Measurements from ENCODE around the gene PRPSAP2. TPM values are rescaled to one million over a fixed set of nuclear protein-coding genes. Genes with fewer than 3 reads are reported as not detected.
A peak's percentile ranks its signal among the peaks of the same experiment; 100 is the strongest.
"Not testable (repeated sequence)": the region's sequence is repeated elsewhere in the genome, so short reads cannot be mapped to it uniquely, and the experiment has no call there.

The PRPSAP2 gene
- total RNA-seq, 2 experiments from 2014 or later, result 57.3 to 57.8 TPM

- peaks cover 59% of the 10 kb centered on the region for H3K4me1 Mint-ChIP-seq (ENCODE audit: low read depth)
Measured at GRCh38 chr17:18921912-18922451, 64.1 kb downstream of the PRPSAP2 start.

GRCh38 chr17:18922596-18922995, 64.7 kb downstream of the PRPSAP2 start:
- peaks cover 56% of the 10 kb centered on the region for H3K4me1 Mint-ChIP-seq (ENCODE audit: low read depth)
- H3K27ac Mint-ChIP-seq, result peak overlapping the region; percentile 74
- POLR2A ChIA-PET; H3K27me3 Mint-ChIP-seq (ENCODE audit: low read depth); DNase-seq; H3K4me3 Mint-ChIP-seq; ATAC-seq; H3K9me3 Mint-ChIP-seq (ENCODE audit: insufficient read depth): not testable (repeated sequence)
- CTCF ChIA-PET, result interaction anchor here (1.2 kb wide), 1 partner anchor 297 kb away, joined by 3 read pairs; no protein-coding TSS in a partner anchor
- peaks cover 51% of the 10 kb centered on the region for H3K36me3 Mint-ChIP-seq (ENCODE audit: low read depth)

More at GRCh38 chr17:18921912-18922451, 64.1 kb downstream of the PRPSAP2 start:
- POLR2A ChIA-PET, result no interaction called here
- DNase-seq, result peak; percentile 42
- Mint-ChIP-seq H3K9me3 (ENCODE audit: insufficient read depth) (no peaks in the 10 kb centered on the region), H3K4me3 (peak overlapping the region; percentile 8), H3K27me3 (ENCODE audit: low read depth) (no peaks in the 10 kb centered on the region), H3K27ac (peak overlapping the region; percentile 74), H3K36me3 (ENCODE audit: low read depth) (peaks cover 52% of the 10 kb centered on the region)
- ATAC-seq, result peak; percentile 46
- CTCF ChIA-PET, result interaction anchor here (1.2 kb wide), 1 partner anchor 296 kb away, joined by 3 read pairs; no protein-coding TSS in a partner anchor

DNA sequence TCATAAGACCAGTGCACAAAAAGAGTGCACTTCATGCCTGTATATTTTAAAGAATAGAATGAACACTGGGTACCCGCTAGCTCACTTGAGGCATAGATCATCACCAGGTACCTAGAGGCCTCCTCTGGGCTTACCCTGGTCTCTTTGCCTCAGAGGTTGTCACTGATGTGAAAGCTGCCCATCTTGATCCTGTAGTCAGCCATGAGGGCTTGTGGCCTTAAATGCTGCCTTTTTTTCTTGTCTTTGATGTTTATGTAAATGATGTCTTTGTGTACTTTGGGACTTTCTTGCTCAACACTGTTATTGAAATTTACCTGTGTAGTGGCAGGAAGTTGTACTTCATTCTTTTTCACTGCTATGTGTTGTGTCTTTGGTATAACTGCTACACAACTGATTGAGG, 67.3 kb downstream of the PRPSAP2 start:
- Mint-ChIP-seq H3K9me3 (ENCODE audit: insufficient read depth) (no peaks in the 10 kb centered on the region), H3K27me3 (ENCODE audit: low read depth) (no peaks in the 10 kb centered on the region), H3K4me1 (ENCODE audit: low read depth) (peaks cover 43% of the 10 kb centered on the region), H3K4me3 (no peak overlapping the region), H3K27ac (peak overlapping the region; percentile 65), H3K36me3 (ENCODE audit: low read depth) (peaks cover 53% of the 10 kb centered on the region)
- ATAC-seq (no peak), DNase-seq (no peak)
- ChIA-PET CTCF (interaction anchor here (1.2 to 1.4 kb wide), 3 partner anchors 17 to 66 kb away, joined by 3 to 10 read pairs (median 5); partner anchors contain the start of gene PRPSAP2), POLR2A (interaction anchor here (1.0 kb wide), 1 partner anchor 8 kb away, joined by 3 read pairs; no protein-coding TSS in a partner anchor)

- no peak for DNase-seq
- Mint-ChIP-seq H3K9me3 (ENCODE audit: insufficient read depth) (no peaks in the 10 kb centered on the region), H3K36me3 (ENCODE audit: low read depth) (peaks cover 63% of the 10 kb centered on the region), H3K4me1 (ENCODE audit: low read depth) (peaks cover 39% of the 10 kb centered on the region), H3K27me3 (ENCODE audit: low read depth) (no peaks in the 10 kb centered on the region), H3K4me3 (no peak overlapping the region), H3K27ac (no peak overlapping the region)
- POLR2A ChIA-PET, result interaction anchor here (1.5 kb wide), 1 partner anchor 28 kb away, joined by 4 read pairs; no protein-coding TSS in a partner anchor
- no peak for ATAC-seq
- CTCF ChIA-PET, result interaction anchor here (2.7 kb wide), 1 partner anchor 33 kb away, joined by 10 read pairs; no protein-coding TSS in a partner anchor
Measured at GRCh38 chr17:18928628-18929125, 70.7 kb downstream of the PRPSAP2 start.

DNA sequence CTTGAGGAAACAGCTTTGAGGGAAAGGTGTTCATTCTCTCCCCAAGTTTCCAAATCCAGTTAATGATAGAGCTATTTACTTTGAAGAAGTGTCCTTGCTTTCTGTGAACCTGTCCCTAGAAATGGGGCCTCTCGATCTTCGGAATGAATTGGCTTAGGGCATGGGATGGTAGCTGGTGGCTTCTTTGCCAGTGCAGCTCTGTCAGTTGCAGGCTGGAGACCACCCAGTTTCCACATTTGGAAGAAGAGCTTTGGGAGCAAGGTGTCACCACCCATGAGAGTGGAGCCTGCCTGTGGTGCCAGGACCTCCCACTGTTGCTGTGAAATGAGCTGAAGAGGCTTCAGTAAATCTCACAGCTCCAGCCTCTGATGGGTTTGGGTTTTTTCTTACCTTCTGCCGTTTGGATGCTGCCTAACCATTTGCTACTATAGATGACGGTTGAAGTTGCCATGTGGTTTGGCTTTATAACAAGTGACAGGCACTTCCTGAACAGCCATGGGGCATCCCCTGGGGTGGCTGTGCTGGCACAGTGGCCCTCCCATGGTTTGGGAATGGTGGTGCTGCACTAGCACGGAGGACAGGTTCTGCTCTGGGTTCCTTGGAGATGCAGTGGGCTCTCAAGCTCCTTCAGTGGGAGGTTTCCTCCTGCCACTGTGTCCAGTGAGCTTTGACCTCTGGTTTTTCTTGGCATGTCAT, 74.6 kb downstream of the PRPSAP2 start:
- H3K36me3 Mint-ChIP-seq (ENCODE audit: low read depth), result peaks cover 39% of the 10 kb centered on the region
- H3K4me3 Mint-ChIP-seq, result no peak overlapping the region
- ChIA-PET POLR2A (interaction anchor here (0.8 to 1.2 kb wide), 4 partner anchors 8 to 74 kb away, joined by 3 to 5 read pairs (median 4); no protein-coding TSS in a partner anchor), CTCF (interaction anchor here (0.6 to 1.6 kb wide), 5 partner anchors 12 to 74 kb away, joined by 3 to 10 read pairs (median 4); partner anchors contain the start of gene PRPSAP2)
- H3K9me3 Mint-ChIP-seq (ENCODE audit: insufficient read depth), result no peaks in the 10 kb centered on the region
- peaks cover 20% of the 10 kb centered on the region for H3K4me1 Mint-ChIP-seq (ENCODE audit: low read depth)
- ATAC-seq (no peak), DNase-seq (no peak)
- H3K27ac Mint-ChIP-seq, result peak overlapping the region; percentile 19
- peaks cover 8% of the 10 kb centered on the region for H3K27me3 Mint-ChIP-seq (ENCODE audit: low read depth)

DNA sequence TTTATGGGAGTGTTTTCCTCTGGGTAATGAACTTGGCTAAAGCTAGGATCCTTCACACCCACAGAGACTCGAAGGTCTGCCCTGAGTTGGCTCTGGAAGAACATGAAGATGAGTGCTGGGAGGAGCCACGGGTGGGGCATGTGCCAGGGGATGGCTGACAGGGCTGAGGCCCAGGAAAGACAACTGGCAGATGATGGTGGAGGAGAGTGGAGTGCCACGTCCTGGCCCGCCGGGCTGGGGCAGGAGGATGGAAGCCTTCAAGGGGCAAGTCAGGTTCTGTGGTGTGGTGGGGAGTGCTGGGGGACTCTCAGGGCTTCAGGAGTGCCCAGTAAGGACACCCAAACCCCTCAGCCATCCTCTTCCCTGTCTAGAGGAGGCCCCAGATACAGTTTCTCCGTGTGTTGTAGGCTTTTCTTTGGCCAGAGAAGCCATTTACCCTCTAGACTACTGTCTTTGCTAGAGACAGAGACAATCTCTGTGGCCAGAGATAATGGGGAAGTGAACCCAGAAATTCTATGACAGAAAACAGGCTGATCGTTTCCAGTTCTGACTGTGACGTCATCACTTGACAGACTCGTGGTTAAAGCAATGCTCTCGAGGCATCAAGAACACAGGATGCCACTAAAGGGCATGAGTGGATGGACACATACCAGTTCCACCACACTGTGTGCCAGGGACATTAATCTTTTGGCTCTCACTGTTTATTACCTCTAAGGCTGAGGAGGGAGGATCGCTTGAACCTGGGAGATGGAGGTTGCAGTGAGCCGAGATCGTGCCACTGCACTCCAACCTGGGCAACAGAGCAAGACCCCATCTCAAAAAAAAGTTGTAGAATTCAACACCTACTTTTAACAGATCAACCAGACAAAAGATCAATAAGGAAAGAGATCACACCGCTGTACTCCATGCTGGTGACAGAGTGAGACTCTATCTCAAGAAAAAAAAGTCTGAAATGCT, 75.4 kb downstream of the PRPSAP2 start:
- H3K9me3 Mint-ChIP-seq (ENCODE audit: insufficient read depth), result no peaks in the 10 kb centered on the region
- H3K4me1 Mint-ChIP-seq (ENCODE audit: low read depth), result peaks cover 20% of the 10 kb centered on the region
- H3K27me3 Mint-ChIP-seq (ENCODE audit: low read depth), result peaks cover 8% of the 10 kb centered on the region
- peak overlapping the region; percentile 16 for H3K27ac Mint-ChIP-seq
- ATAC-seq (no peak), DNase-seq (no peak)
- peaks cover 36% of the 10 kb centered on the region for H3K36me3 Mint-ChIP-seq (ENCODE audit: low read depth)
- no peak overlapping the region for H3K4me3 Mint-ChIP-seq
- ChIA-PET CTCF (interaction anchor here (0.6 to 1.6 kb wide), 4 partner anchors 13 to 75 kb away, joined by 4 to 10 read pairs (median 4); partner anchors contain the start of gene PRPSAP2), POLR2A (interaction anchor here (1.0 to 1.2 kb wide), 3 partner anchors 9 to 75 kb away, joined by 3 to 5 read pairs (median 4); no protein-coding TSS in a partner anchor)

DNA sequence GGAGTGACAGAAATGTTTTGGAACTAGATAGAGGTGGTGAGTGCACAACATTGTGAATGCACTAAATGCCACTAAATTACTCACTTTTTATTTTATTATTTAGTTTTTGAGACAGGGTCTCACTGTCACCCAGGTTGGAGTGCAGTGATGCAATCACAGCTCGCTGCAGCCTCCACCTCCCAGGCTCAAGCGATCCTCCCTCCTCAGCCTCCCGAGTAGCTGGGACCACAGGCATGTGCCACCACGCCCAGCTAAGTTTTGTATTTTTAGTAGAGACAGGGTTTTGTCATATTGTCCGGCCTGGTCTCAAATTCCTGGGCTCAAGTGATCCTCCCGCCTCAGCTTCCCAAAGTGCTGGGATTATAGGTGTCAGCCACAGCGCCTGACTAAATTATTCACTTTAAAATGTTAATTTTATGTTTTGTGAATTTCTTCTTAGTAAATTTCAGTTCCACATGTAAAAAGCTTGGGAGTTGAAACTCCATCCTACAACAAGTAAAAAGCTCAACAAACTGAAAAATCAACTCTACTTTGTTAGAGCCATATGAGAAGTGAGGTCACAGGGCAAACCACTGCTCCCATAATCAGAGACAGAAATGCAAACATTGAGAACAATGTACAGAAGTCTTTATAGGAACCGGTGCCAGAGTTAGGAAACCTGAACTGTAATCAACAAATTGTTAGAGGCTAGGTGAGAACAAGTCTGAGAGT, 80.2 kb downstream of the PRPSAP2 start:
- ATAC-seq (no peak), DNase-seq (no peak)
- Mint-ChIP-seq H3K9me3 (ENCODE audit: insufficient read depth) (no peaks in the 10 kb centered on the region), H3K36me3 (ENCODE audit: low read depth) (peaks cover under 1% of the 10 kb centered on the region), H3K4me3 (no peak overlapping the region), H3K4me1 (ENCODE audit: low read depth) (peaks cover 6% of the 10 kb centered on the region), H3K27ac (no peak overlapping the region), H3K27me3 (ENCODE audit: low read depth) (peaks cover 12% of the 10 kb centered on the region)
- POLR2A ChIA-PET, result interaction anchor here (0.8 kb wide), 1 partner anchor 80 kb away, joined by 3 read pairs; the partner anchor contains the start of gene PRPSAP2
- CTCF ChIA-PET, result interaction anchor here (0.9 to 1.6 kb wide), 4 partner anchors 20 to 79 kb away, joined by 3 to 4 read pairs (median 4); no protein-coding TSS in a partner anchor

- Mint-ChIP-seq H3K27me3 (ENCODE audit: low read depth) (peaks cover 12% of the 10 kb centered on the region), H3K4me1 (ENCODE audit: low read depth) (peaks cover 1% of the 10 kb centered on the region), H3K36me3 (ENCODE audit: low read depth) (no peaks in the 10 kb centered on the region), H3K4me3 (no peak overlapping the region), H3K27ac (no peak overlapping the region), H3K9me3 (ENCODE audit: insufficient read depth) (no peaks in the 10 kb centered on the region)
- ChIA-PET POLR2A (interaction anchor here (0.8 kb wide), 1 partner anchor 81 kb away, joined by 3 read pairs; the partner anchor contains the start of gene PRPSAP2), CTCF (interaction anchor here (0.9 to 1.6 kb wide), 4 partner anchors 19 to 80 kb away, joined by 3 to 4 read pairs (median 4); no protein-coding TSS in a partner anchor)
- ATAC-seq, result no peak
- no peak for DNase-seq
Measured at GRCh38 chr17:18938692-18939023, 80.7 kb downstream of the PRPSAP2 start.

DNA sequence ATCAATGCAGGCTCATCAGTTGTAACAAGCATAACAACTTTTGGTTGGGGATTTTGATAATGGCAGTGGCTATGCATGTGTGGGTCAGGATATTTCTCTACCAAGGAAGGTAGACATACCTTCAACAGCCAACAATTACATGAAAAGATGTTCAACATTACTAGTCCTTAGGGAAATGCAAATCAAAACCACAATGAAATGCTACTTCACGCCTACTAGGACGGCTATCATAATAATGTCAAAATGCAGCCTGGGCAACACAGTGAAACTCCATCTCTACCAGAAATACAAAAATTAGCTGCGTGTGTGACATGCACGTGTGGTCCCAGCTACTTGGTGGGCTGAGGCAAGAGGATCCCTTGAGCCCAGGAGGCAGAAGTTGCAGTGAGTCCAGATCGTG, 86.7 kb downstream of the PRPSAP2 start:
- DNase-seq (no peak), ATAC-seq (no peak)
- Mint-ChIP-seq H3K27ac (no peak overlapping the region), H3K27me3 (ENCODE audit: low read depth) (peaks cover 11% of the 10 kb centered on the region), H3K4me3 (no peak overlapping the region), H3K9me3 (ENCODE audit: insufficient read depth) (no peaks in the 10 kb centered on the region), H3K4me1 (ENCODE audit: low read depth) (no peaks in the 10 kb centered on the region), H3K36me3 (ENCODE audit: low read depth) (no peaks in the 10 kb centered on the region)
- ChIA-PET POLR2A (no interaction called here), CTCF (interaction anchor here (1.7 kb wide), 1 partner anchor 16 kb away, joined by 8 read pairs; no protein-coding TSS in a partner anchor)

DNA sequence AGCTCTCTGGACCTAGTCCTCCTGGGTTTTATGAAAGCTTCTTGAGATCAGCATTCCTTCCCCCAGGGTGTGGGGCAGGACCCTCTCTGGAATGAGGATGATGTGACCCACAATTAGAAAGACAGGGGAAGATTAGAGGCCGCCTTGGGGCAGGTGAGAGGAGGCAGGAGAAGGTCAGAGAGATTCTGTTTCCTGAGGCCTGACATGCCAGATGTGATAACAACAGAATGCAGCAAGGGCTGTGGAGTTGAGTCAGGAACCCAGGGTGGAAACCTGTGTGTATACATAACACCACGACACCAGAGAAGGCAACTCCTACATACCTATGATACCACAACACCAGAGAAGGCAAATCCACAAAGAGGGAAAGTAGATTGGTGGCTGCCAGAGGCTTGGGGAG, 88.6 kb downstream of the PRPSAP2 start:
- peaks cover 13% of the 10 kb centered on the region for H3K27me3 Mint-ChIP-seq (ENCODE audit: low read depth)
- ChIA-PET POLR2A (no interaction called here), CTCF (no interaction called here)
- no peak overlapping the region for H3K4me3 Mint-ChIP-seq
- H3K36me3 Mint-ChIP-seq (ENCODE audit: low read depth), result no peaks in the 10 kb centered on the region
- H3K4me1 Mint-ChIP-seq (ENCODE audit: low read depth), result no peaks in the 10 kb centered on the region
- no peaks in the 10 kb centered on the region for H3K9me3 Mint-ChIP-seq (ENCODE audit: insufficient read depth)
- no peak for ATAC-seq
- H3K27ac Mint-ChIP-seq, result no peak overlapping the region
- no peak for DNase-seq

All from activated CD8-positive, alpha-beta T cell treated with anti-CD3 and anti-CD28 coated beads, Interleukin-2, amount 10 ng/mL, durations not matched to agents 7 days and 5 days (primary cell).